HL-60 (cell line): ENCODE data around the gene ADRB1.

Experiments used
- DNase-seq, 2 experiments: peaks; one replicate each; pipeline ENCODE4 v3.0.0-alpha.2; 2010 to 2020; ENCODE audit warnings: low read depth in 1 of 2, low spot score in 1 of 2
- H3K27ac ChIP-seq: fragments of 250-450 bp; sonication (Bioruptor Pico); replicated peaks from 2 replicates; pipeline ENCODE4 v1.5.1; 2020; ENCODE audit warnings: mild to moderate bottlenecking, moderate library complexity
- H3K27me3 ChIP-seq: fragments of 250-450 bp; sonication (Bioruptor Pico); 2 replicates; pipeline ENCODE4 v1.5.1; 2021; ENCODE audit warnings: mild to moderate bottlenecking, moderate library complexity; ENCODE audit not compliant: insufficient read depth, poor library complexity, severe bottlenecking
- H3K4me3 ChIP-seq: replicated peaks from 2 replicates; pipeline ENCODE4 v1.5.1; 2011; ENCODE audit warnings: mild to moderate bottlenecking, control low read depth, low read length; ENCODE audit not compliant: insufficient read depth
- CTCF ChIP-seq: IDR thresholded peaks from one replicate; pipeline ENCODE4 v1.5.1; 2011; ENCODE audit warnings: low read length, control low read depth, inconsistent platforms; ENCODE audit not compliant: insufficient read depth
- GABPA ChIP-seq: IDR thresholded peaks from 2 replicates; pipeline ENCODE4 v1.6.1; 2012; ENCODE audit warnings: low read depth
- POLR2AphosphoS5 ChIP-seq: IDR thresholded peaks from 2 replicates; pipeline ENCODE4 v1.6.1; 2012; ENCODE audit warnings: low read depth
- SPI1 ChIP-seq: IDR thresholded peaks from 2 replicates; pipeline ENCODE4 v1.6.1; 2012; ENCODE audit warnings: low read depth, mild to moderate bottlenecking, borderline replicate concordance
- TF ChIP-seq, protein P1 (sequence below): IDR thresholded peaks from 2 replicates; pipeline ENCODE4 v1.6.1; 2012; ENCODE audit warnings: low read depth; ENCODE audit not compliant: insufficient replicate concordance

Gene ADRB1

GRCh38 chr10:114079421-114079820 lies 35.8 kb downstream of the ADRB1 start:
- Histone ChIP-seq H3K27me3 (no peaks in the 10 kb centered on the region), H3K4me3 (no peak overlapping the region), H3K27ac (no peak overlapping the region)
- DNase-seq: no peak
- no peak for TF ChIP-seq CTCF
- no peak for TF ChIP-seq POLR2AphosphoS5

DNA sequence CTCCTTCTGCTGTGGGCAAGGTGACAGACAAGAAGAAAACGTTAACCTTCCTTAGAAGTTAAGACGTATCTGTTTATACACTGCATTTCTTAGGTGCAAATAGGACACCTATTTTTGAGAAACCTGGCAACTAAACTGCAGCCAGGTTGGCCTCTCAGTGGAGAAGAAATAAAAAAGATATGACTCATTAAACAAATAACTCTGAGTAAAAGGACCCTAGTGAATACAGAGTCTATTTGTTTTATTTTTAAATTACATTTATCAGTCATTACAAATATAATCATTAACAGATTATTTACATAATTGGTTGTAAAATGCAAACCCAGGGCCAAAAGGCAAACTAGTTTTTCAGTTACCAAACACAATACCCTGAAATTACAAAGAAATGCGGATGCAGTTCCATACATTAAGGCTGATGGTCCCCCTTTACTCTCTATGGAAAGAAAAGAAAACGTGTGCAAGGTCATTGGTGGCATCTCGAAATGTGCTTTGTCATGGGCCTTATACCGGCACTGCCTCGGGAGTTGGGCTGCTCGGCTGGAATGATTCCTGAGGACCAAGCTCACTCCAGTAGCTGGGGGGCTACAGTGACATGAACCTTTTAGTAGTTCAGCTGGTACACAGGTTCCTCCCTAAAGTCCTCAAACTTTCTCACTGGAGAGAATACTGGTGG lies 38.4 kb downstream of the ADRB1 start:
- Histone ChIP-seq H3K4me3 (no peak overlapping the region), H3K27me3 (no peaks in the 10 kb centered on the region), H3K27ac (no peak overlapping the region)
- TF ChIP-seq SPI1 (no peak), GABPA (no peak), POLR2AphosphoS5 (no peak), CTCF (no peak)
- TF ChIP-seq, protein P1, sequence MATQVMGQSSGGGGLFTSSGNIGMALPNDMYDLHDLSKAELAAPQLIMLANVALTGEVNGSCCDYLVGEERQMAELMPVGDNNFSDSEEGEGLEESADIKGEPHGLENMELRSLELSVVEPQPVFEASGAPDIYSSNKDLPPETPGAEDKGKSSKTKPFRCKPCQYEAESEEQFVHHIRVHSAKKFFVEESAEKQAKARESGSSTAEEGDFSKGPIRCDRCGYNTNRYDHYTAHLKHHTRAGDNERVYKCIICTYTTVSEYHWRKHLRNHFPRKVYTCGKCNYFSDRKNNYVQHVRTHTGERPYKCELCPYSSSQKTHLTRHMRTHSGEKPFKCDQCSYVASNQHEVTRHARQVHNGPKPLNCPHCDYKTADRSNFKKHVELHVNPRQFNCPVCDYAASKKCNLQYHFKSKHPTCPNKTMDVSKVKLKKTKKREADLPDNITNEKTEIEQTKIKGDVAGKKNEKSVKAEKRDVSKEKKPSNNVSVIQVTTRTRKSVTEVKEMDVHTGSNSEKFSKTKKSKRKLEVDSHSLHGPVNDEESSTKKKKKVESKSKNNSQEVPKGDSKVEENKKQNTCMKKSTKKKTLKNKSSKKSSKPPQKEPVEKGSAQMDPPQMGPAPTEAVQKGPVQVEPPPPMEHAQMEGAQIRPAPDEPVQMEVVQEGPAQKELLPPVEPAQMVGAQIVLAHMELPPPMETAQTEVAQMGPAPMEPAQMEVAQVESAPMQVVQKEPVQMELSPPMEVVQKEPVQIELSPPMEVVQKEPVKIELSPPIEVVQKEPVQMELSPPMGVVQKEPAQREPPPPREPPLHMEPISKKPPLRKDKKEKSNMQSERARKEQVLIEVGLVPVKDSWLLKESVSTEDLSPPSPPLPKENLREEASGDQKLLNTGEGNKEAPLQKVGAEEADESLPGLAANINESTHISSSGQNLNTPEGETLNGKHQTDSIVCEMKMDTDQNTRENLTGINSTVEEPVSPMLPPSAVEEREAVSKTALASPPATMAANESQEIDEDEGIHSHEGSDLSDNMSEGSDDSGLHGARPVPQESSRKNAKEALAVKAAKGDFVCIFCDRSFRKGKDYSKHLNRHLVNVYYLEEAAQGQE: no peak
- DNase-seq: no peak

DNA sequence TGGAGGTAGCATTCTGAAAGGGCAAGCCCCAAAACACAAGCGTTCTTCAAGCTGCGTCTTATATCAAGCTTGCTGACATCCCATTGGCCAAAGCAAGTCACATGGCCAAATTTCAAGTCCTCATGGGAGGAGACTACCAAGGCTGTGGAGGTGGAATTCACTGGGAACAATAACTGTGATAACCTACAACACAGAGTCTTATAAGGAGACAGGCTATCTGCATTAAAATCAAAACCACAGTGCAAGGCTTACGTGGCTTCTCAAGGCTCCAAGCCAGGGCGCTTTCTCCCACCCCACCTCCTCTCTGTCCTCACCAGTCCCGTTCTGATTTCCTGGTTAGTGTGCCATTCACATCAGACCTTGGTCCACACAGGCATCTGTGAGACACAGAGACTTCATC lies 39.4 kb downstream of the ADRB1 start:
- no peak overlapping the region for H3K4me3 ChIP-seq
- no peaks in the 10 kb centered on the region for H3K27me3 ChIP-seq
- no peak for TF ChIP-seq CTCF
- TF ChIP-seq, protein P1: no peak
- no peak for TF ChIP-seq POLR2AphosphoS5
- TF ChIP-seq SPI1: no peak
- no peak for TF ChIP-seq GABPA
- H3K27ac ChIP-seq: no peak overlapping the region
- no peak for DNase-seq

- Histone ChIP-seq H3K27ac (no peak overlapping the region), H3K4me3 (no peak overlapping the region), H3K27me3 (no peaks in the 10 kb centered on the region)
- TF ChIP-seq SPI1: no peak
- no peak for TF ChIP-seq GABPA
- TF ChIP-seq POLR2AphosphoS5: no peak
- TF ChIP-seq CTCF: no peak
- TF ChIP-seq, protein P1: no peak
- no peak for DNase-seq
Observed at GRCh38 chr10:114084215-114084614, 40.5 kb downstream of the ADRB1 start.
